HEK293T (cell line): Measurements from ENCODE around the gene ELMOD3.

Experiments
- ARNT ChIP-seq: fragments of 450-650 bp; IDR thresholded peaks from 2 replicates; pipeline ENCODE4 v1.6.1; 2017; ENCODE audit warnings: mild to moderate bottlenecking
- BHLHE40 ChIP-seq: fragments of 450-650 bp; IDR thresholded peaks from 2 replicates; pipeline ENCODE4 v1.6.1; 2016; ENCODE audit warnings: mild to moderate bottlenecking, moderate library complexity, borderline replicate concordance
- ELF4 ChIP-seq: fragments of 450-650 bp; IDR thresholded peaks from 2 replicates; pipeline ENCODE4 v1.6.1; 2017; ENCODE audit warnings: antibody characterized with exemption
- FOXA1 ChIP-seq: fragments of 450-650 bp; IDR thresholded peaks from 2 replicates; pipeline ENCODE4 v1.6.1; 2016; ENCODE audit warnings: mild to moderate bottlenecking
- FOXK2 ChIP-seq: fragments of 450-650 bp; IDR thresholded peaks from 2 replicates; pipeline ENCODE4 v1.6.1; 2016; ENCODE audit warnings: mild to moderate bottlenecking
- FOXM1 ChIP-seq: fragments of 450-650 bp; IDR thresholded peaks from 2 replicates; pipeline ENCODE4 v1.6.1; 2017; ENCODE audit warnings: mild to moderate bottlenecking, borderline replicate concordance
- HDGF ChIP-seq: fragments of 450-650 bp; IDR thresholded peaks from 2 replicates; pipeline ENCODE4 v1.6.1; 2017; ENCODE audit warnings: antibody characterized with exemption, borderline replicate concordance
- L3MBTL2 ChIP-seq: fragments of 450-650 bp; conservative IDR thresholded peaks from 2 replicates; pipeline ENCODE4 v1.6.1; 2016; ENCODE audit warnings: mild to moderate bottlenecking
- LEF1 ChIP-seq: fragments of 450-650 bp; IDR thresholded peaks from 2 replicates; pipeline ENCODE4 v1.6.1; 2017; ENCODE audit warnings: mild to moderate bottlenecking, borderline replicate concordance
- NFRKB ChIP-seq: fragments of 450-650 bp; IDR thresholded peaks from 2 replicates; pipeline ENCODE4 v1.6.1; 2016; ENCODE audit warnings: mild to moderate bottlenecking, moderate library complexity
- SP1 ChIP-seq: fragments of 450-650 bp; IDR thresholded peaks from 2 replicates; pipeline ENCODE4 v1.6.1; 2017
- SUZ12 ChIP-seq: fragments of 450-650 bp; IDR thresholded peaks from 2 replicates; pipeline ENCODE4 v1.6.1; 2016; ENCODE audit warnings: mild to moderate bottlenecking
- TARDBP ChIP-seq: fragments of 450-650 bp; IDR thresholded peaks from 2 replicates; pipeline ENCODE4 v1.6.1; 2016
- ZNF384 ChIP-seq: fragments of 450-650 bp; IDR thresholded peaks from 2 replicates; pipeline ENCODE4 v1.6.1; 2016

- TF ChIP-seq LEF1 (no peak), FOXK2 (no peak), TARDBP (no peak), NFRKB (no peak), HDGF (no peak), ELF4 (no peak), FOXM1 (no peak), BHLHE40 (no peak), SP1 (no peak), ZNF384 (no peak), SUZ12 (no peak), ARNT (no peak), L3MBTL2 (no peak), FOXA1 (no peak)
These were observed 23.7 kb downstream of the ELMOD3 start for GRCh38 chr2:85378257-85378656.
